OCI-LY1 (cell line): Measurements from ENCODE around the gene HNRNPF.
A peak's percentile ranks its signal among the peaks of the same experiment; 100 is the strongest.
"Not testable (repeated sequence)": the region's sequence is repeated elsewhere in the genome, so short reads cannot be mapped to it uniquely, and the experiment has no call there.

Experiments
- H2AFZ ChIP-seq: fragments of 200-600 bp; sonication (generic), shearing (Covaris generic); 2 replicates; pipeline ENCODE4 v1.6.0; 2014; ENCODE audit warnings: antibody characterized with exemption, mild to moderate bottlenecking, low read length
- H3F3A ChIP-seq: fragments of 200-600 bp; sonication (generic), shearing (Covaris generic); 2 replicates; pipeline ENCODE4 v1.6.0; 2014; ENCODE audit warnings: mild to moderate bottlenecking, antibody characterized with exemption, low read length, moderate library complexity; ENCODE audit not compliant: insufficient read depth
- H3K27ac ChIP-seq: fragments of 200-600 bp; sonication (generic); 2 replicates; pipeline ENCODE4 v1.5.1; 2014; ENCODE audit warnings: low read length, mixed run types, mild to moderate bottlenecking, low read depth; ENCODE audit not compliant: poor library complexity, severe bottlenecking
- H3K27me3 ChIP-seq: fragments of 200-600 bp; sonication (generic); 2 replicates; pipeline ENCODE4 v1.6.0; 2014; ENCODE audit warnings: antibody characterized with exemption, mild to moderate bottlenecking, low read length, moderate library complexity; ENCODE audit not compliant: insufficient read depth
- H3K36me3 ChIP-seq: fragments of 200-600 bp; sonication (generic); 2 replicates; pipeline ENCODE4 v1.6.1; 2014; ENCODE audit warnings: mild to moderate bottlenecking, antibody characterized with exemption, low read length, moderate library complexity, mixed read lengths; ENCODE audit not compliant: insufficient read depth
- H3K4me1 ChIP-seq: fragments of 200-600 bp; sonication (generic); 2 replicates; pipeline ENCODE4 v1.5.1; 2014; ENCODE audit warnings: mild to moderate bottlenecking, low read length, moderate library complexity; ENCODE audit not compliant: insufficient read depth, severe bottlenecking
- H3K4me2 ChIP-seq: fragments of 200-600 bp; sonication (generic), shearing (Covaris generic); 2 replicates; pipeline ENCODE4 v1.6.1; 2014; ENCODE audit warnings: low read length
- H3K4me3 ChIP-seq: fragments of 200-600 bp; sonication (generic); 2 replicates; pipeline ENCODE4 v1.5.1; 2014; ENCODE audit warnings: low read length, low read depth, mild to moderate bottlenecking, mixed read lengths; ENCODE audit not compliant: poor library complexity, severe bottlenecking
- H3K79me2 ChIP-seq: fragments of 200-600 bp; shearing (Covaris generic); 2 replicates; pipeline ENCODE4 v1.6.1; 2016; ENCODE audit warnings: mixed run types, low read length, mixed read lengths; ENCODE audit not compliant: insufficient read depth
- H3K9ac ChIP-seq: fragments of 200-600 bp; sonication (generic), shearing (Covaris generic); 2 replicates; pipeline ENCODE4 v1.6.1; 2014; ENCODE audit warnings: mild to moderate bottlenecking, low read length, mixed read lengths
- H3K9me2 ChIP-seq: fragments of 200-600 bp; sonication (generic), shearing (Covaris generic); 2 replicates; pipeline ENCODE4 v1.6.1; 2014; ENCODE audit warnings: low read depth, mild to moderate bottlenecking, low read length, mixed read lengths
- H3K9me3 ChIP-seq: fragments of 200-600 bp; shearing (Covaris generic); 2 replicates; pipeline ENCODE4 v1.6.1; 2014; ENCODE audit warnings: low read length, mixed read lengths
- H4K20me1 ChIP-seq: fragments of 200-600 bp; sonication (generic), shearing (Covaris generic); 2 replicates; pipeline ENCODE4 v1.6.0; 2016; ENCODE audit warnings: mild to moderate bottlenecking, low read length; ENCODE audit not compliant: insufficient read depth
- EZH2 ChIP-seq: fragments of 200-600 bp; sonication (generic), shearing (Covaris generic); IDR thresholded peaks from 2 replicates; pipeline ENCODE4 v1.8.0; 2017; ENCODE audit warnings: borderline replicate concordance, mixed run types, mild to moderate bottlenecking, antibody characterized with exemption, low read length, moderate library complexity, mixed read lengths
- TF ChIP-seq, protein P1 (sequence below): fragments of 200-600 bp; sonication (generic), shearing (Covaris generic); IDR thresholded peaks from 2 replicates; pipeline ENCODE4 v1.5.1; 2017; ENCODE audit warnings: mild to moderate bottlenecking, antibody characterized with exemption, low read length, moderate library complexity, mixed read lengths

HNRNPF gene

DNA sequence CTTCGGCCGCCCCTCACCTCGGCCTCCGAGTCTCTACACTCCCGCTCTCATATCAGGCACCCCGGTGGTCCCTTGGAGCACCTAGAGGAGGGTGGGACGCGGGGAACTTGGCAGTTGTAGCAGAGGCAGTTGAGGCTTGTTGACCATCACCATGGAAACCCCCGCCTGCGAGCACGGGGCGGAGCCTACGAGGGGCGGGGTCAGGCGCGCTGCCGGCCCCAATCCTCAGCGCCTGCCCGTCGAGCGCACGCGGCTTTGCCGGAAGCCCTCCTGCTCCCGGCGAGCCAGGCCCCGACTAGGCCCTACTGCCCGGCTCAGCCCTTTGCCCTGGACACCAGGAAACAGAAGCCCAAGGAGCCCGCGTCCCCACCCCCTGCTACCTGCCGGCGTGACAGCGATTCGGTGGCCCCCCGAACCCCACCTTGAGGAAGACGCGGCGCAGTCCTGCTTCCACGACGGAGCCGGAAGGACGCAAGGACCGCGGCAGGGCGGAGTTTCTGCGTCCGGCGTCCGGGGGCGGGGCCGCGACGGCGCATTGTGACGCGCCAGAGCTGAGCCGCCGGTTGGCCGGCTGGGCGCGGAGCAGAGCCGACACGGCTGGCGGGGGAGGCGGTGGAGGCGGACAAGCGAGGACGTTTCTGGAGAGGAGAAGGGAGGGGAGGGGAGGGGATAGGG is at the start of gene HNRNPF:
TSS of gene HNRNPF (minus strand) at position 477 of the 675 bp plus-strand sequence. CDS start 21,302 bp downstream, outside the sequence.
- peak within 1 kb of the TSS; percentile 97 for H3K4me2 ChIP-seq
- peak within 1 kb of the TSS; percentile 95 for H3K4me3 ChIP-seq
- TF ChIP-seq EZH2 = no peak
- TF ChIP-seq, protein P1, sequence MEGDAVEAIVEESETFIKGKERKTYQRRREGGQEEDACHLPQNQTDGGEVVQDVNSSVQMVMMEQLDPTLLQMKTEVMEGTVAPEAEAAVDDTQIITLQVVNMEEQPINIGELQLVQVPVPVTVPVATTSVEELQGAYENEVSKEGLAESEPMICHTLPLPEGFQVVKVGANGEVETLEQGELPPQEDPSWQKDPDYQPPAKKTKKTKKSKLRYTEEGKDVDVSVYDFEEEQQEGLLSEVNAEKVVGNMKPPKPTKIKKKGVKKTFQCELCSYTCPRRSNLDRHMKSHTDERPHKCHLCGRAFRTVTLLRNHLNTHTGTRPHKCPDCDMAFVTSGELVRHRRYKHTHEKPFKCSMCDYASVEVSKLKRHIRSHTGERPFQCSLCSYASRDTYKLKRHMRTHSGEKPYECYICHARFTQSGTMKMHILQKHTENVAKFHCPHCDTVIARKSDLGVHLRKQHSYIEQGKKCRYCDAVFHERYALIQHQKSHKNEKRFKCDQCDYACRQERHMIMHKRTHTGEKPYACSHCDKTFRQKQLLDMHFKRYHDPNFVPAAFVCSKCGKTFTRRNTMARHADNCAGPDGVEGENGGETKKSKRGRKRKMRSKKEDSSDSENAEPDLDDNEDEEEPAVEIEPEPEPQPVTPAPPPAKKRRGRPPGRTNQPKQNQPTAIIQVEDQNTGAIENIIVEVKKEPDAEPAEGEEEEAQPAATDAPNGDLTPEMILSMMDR = no peak
- no peaks in the 10 kb centered on the region for H3K9me2 ChIP-seq
- H4K20me1 ChIP-seq = no peaks in the 10 kb centered on the region
- H3F3A ChIP-seq = 0 out of 2 replicates have a peak, but pooled peaks cover 3% of the 10 kb centered on the region
- H3K4me1 ChIP-seq = peaks cover 42% of the 10 kb centered on the region
- H2AFZ ChIP-seq = no peak within 1 kb of the TSS
- no peaks in the 10 kb centered on the region for H3K27me3 ChIP-seq
- H3K36me3 ChIP-seq = peaks cover 21% of the 10 kb centered on the region
- peak within 1 kb of the TSS; percentile 99 for H3K9ac ChIP-seq
- H3K27ac ChIP-seq = peak within 1 kb of the TSS; percentile 91
- H3K9me3 ChIP-seq = no peaks in the 10 kb centered on the region
- H3K79me2 ChIP-seq = peaks cover 43% of the 10 kb centered on the region

DNA sequence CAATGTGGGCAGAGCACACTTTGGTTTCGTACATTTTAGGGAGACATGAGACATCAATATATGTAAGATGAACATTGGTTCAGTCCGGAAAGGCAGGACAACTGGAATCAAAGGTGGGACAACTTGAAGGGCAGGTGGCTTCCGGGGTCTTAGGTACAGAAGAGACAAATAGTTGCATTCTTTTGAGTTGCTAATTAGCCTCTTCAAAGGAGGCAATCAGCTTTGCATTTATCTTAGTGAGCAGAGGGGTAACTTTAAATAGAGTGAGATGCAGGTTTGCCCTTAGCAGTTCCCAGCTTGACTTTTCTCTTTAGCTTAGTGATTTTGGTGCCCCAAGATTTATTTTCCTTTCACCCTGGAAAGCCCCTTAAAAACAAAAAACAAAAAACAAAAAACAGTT is 49.2 kb upstream of the HNRNPF start:
- peaks cover 1% of the 10 kb centered on the region; the same call in 1 of the 2 replicates for H3F3A ChIP-seq
- H2AFZ ChIP-seq = no peak overlapping the region
- peaks cover 24% of the 10 kb centered on the region for H3K4me1 ChIP-seq
- H3K27me3 ChIP-seq = no peaks in the 10 kb centered on the region
- no peaks in the 10 kb centered on the region for H3K9me3 ChIP-seq
- no peaks in the 10 kb centered on the region for H3K79me2 ChIP-seq
- H3K4me3 ChIP-seq = no peak overlapping the region
- TF ChIP-seq, protein P1 = no peak
- no peak for TF ChIP-seq EZH2
- H4K20me1 ChIP-seq = no peaks in the 10 kb centered on the region
- no peaks in the 10 kb centered on the region for H3K36me3 ChIP-seq
- no peaks in the 10 kb centered on the region for H3K9me2 ChIP-seq
- no peak overlapping the region for H3K9ac ChIP-seq
- no peak overlapping the region for H3K27ac ChIP-seq
- no peak overlapping the region for H3K4me2 ChIP-seq

DNA sequence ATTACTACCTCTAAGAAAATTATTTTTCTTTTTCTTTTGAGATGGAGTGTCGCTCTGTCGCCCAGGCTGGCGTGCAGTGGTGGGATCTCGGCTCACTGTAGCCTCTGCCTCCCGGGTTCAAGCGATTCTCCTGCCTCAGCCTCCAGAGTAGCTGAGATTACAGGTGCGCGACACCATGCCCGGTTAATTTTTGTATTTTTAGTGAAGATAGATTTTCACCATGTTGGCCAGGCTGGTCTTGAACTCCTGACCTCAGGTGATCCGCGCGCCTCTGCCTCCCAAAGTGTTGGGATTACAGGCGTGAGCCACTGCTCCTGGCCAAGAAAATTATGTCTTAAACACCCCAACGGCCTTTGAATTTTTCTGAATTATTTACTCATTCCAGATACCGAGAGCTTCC is 47.6 kb upstream of the HNRNPF start:
- H3K27ac ChIP-seq = peak overlapping the region; percentile 78
- H3K9me3 ChIP-seq, H3K9me2 ChIP-seq, H4K20me1 ChIP-seq, H3K36me3 ChIP-seq, H3F3A ChIP-seq, H3K4me3 ChIP-seq, H3K79me2 ChIP-seq, H3K9ac ChIP-seq, H3K27me3 ChIP-seq, H2AFZ ChIP-seq: not testable (repeated sequence)
- peak overlapping the region; percentile 83; the same call in 1 of the 2 replicates for H3K4me2 ChIP-seq
- peaks cover 41% of the 10 kb centered on the region for H3K4me1 ChIP-seq

DNA sequence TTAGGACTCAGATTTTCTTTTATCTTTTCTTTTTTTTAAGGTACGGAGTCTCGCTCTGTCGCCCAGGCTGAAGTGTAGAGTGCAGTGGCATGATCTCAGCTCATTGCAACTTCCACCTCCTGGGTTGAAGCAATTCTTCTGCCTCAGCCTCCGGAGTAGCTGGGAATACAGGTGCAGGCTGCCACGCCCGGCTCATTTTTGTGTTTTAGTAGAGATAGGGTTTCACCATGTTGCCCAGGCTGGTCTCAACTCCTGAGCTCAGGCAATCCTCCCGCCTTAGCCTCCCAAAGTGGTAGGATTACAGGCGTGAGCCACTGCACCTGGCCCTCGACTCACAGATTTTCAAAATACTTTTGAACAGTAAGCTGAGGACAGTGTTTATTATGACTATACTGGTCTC is 45.0 kb upstream of the HNRNPF start:
- H3K9me3 ChIP-seq, H3K9me2 ChIP-seq, H3K27me3 ChIP-seq, H3F3A ChIP-seq, H2AFZ ChIP-seq, H3K79me2 ChIP-seq, H3K36me3 ChIP-seq, H4K20me1 ChIP-seq: not testable (repeated sequence)
- peaks cover 51% of the 10 kb centered on the region for H3K4me1 ChIP-seq
- H3K4me2 ChIP-seq = peak overlapping the region; percentile 85
- H3K9ac ChIP-seq = peak overlapping the region; percentile 94
- peak overlapping the region; percentile 99 for H3K27ac ChIP-seq
- peak overlapping the region; percentile 85 for H3K4me3 ChIP-seq
